HuH-7 (cell line): ENCODE measurements around the gene ARHGDIG.
"Not testable (repeated sequence)": the region's sequence is repeated elsewhere in the genome, so short reads cannot be mapped to it uniquely, and the experiment has no call there.

Experiments
- DNase-seq: peaks from one replicate; pipeline ENCODE4 v3.0.0; 2011; ENCODE audit warnings: low spot score

The ARHGDIG gene

DNA sequence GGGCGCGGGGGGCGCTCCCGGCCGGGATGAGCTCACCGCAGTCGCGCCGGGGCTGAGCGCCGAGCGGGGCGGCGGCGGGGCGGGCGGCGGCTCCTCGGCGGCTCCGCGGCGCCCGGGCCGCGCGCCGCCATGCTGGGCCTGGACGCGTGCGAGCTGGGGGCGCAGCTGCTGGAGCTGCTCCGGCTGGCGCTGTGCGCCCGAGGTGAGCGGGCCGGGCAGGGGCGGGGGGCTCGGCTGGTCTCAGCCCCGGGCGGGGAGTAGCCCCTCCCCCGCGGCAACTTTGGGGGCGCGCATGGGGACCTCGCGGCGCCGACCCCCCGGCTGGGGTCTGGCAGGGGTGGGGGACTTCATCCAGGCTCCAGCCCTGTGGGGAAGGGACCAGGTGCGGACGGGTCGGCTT lies at the start of gene ARHGDIG:
Gene ARHGDIG (plus strand): TSS at position 40 of the 400 bp plus-strand sequence. CDS start 90 bp downstream, at position 130.
- DNase-seq: no peak

GRCh38 chr16:230949-231348 lies 49.4 kb upstream of the ARHGDIG start:
- DNase-seq: no peak

- peak; percentile 73 for DNase-seq
Observed at GRCh38 chr16:234468-235305, 45.7 kb upstream of the ARHGDIG start, which contains the start of gene FAM234A. TSS of gene FAM234A (plus strand) at chr16:234821. CDS start at chr16:254414, 19,593 bp downstream.

GRCh38 chr16:239948-240277 lies 40.5 kb upstream of the ARHGDIG start:
- no peak for DNase-seq

GRCh38 chr16:240559-240958 lies 39.8 kb upstream of the ARHGDIG start:
- DNase-seq: no peak

DNA sequence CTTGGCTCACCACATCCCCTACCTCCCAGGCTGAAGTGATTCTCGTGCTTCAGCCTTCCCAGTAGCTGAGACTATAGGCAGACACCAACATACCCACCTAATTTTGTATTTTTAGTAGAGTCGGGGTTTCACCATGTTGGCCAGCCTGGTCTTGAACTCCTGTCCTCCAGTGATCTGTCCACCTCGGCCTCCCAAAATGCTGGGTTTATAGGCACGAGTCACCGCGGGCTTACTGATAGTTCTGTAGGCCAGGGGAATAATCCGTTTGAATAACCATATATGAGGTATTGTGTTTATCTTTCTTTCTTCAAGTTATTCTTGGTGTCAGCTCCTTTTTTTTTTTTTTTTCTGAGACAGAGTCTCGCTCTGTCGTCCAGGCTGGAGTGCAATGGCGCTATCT lies 38.1 kb upstream of the ARHGDIG start:
- no peak for DNase-seq

GRCh38 chr16:243348-243747 lies 37.0 kb upstream of the ARHGDIG start:
- DNase-seq: no peak

GRCh38 chr16:245105-245504 lies 35.3 kb upstream of the ARHGDIG start:
- DNase-seq: no peak

DNA sequence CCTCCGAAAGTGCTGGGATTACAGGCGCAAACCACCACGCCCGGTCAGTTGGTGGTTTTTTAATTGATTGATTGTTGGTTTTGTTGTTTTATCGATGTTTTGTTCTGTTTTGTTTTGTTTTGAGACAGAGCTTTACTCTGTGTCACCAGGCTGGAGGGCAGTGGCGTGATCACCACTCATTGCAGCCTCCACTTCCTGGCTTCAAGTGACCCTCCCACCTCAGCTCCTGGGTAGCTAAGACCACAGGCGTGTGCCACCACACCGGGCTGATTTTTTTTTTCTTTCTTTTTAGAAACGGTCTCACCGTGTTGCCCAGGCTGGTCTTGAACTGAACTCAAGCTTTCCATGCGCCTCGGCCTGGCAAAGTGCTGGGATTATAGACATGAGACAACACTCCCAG lies 33.4 kb upstream of the ARHGDIG start:
- DNase-seq: no peak

- DNase-seq: no peak
Observed at GRCh38 chr16:249431-249830, 31.0 kb upstream of the ARHGDIG start.

- DNase-seq: no peak
Observed at GRCh38 chr16:252366-253337, 27.7 kb upstream of the ARHGDIG start.

GRCh38 chr16:253833-254232 lies 26.6 kb upstream of the ARHGDIG start:
- no peak for DNase-seq

DNA sequence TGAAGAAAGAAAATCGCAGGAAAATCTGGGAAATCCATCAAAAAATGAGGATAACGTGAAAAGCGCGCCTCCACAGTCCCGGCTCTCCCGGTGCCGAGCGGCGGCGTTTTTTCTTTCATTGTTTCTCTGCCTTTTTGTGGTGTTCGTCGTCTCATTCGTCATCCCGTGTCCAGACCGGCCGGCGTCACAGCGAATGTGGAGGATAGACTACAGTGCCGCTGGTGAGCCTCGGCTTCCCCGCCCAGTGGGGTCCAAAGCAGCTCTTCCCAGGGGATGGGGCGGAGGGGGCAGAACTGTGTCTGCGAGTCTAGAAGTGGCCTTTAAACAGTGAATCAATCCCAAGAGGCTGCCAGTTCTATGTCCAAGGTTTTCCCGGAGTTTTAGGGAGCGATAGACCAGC lies 25.9 kb upstream of the ARHGDIG start:
- DNase-seq: no peak

DNA sequence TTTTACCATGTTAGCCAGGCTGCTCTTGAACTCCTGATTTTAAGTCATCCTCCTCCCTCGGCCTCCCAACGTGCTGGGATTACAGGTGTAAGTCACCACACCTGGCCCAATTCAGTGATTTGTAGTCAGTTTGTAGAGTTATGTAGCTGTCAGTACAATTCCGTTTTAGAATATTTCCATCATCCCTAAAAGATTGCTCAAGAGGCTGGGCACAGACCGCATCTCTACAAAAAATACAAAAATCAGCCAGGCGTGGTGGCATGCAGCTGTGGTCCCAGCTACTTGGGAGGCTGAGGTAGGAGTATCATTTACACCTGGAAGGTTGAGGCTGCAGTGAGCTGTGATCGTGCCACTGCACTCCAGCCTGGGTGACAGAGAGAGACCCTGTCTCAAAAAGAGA lies 25.2 kb upstream of the ARHGDIG start:
- no peak for DNase-seq

DNA sequence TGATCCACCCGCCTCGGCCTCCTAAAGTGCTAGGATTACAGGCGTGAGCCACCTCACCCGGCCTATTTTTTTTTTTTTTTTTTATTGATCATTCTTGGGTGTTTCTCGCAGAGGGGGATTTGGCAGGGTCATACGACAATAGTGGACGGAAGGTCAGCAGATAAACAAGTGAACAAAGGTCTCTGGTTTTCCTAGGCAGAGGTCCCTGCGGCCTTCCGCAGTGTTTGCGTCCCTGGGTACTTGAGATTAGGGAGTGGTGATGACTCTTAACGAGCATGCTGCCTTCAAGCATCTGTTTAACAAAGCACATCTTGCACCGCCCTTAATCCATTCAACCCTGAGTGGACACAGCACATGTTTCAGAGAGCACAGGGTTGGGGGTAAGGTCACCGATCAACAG lies 22.3 kb upstream of the ARHGDIG start:
- DNase-seq: not testable (repeated sequence)

DNA sequence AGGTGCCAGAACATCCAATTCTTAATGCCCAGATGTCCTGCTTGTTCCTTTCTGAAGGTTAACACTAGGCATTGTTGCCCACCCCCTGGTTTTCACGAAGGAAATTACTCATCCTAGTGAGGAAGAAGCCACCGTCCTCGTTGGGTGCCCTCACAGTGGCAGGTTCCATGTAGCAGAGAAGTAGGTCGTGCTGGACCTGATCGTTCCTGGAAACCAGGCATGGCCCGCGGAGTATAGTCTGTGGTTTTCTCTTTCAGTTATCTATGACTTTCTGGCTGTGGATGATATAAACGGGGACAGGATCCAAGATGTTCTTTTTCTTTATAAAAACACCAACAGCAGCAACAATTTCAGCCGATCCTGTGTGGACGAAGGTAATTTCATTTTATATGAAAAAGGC lies 21.2 kb upstream of the ARHGDIG start:
- no peak for DNase-seq

- no peak for DNase-seq
Observed at GRCh38 chr16:259814-260253, 20.6 kb upstream of the ARHGDIG start.

- no peak for DNase-seq
Observed at GRCh38 chr16:260326-260725, 20.1 kb upstream of the ARHGDIG start.

DNA sequence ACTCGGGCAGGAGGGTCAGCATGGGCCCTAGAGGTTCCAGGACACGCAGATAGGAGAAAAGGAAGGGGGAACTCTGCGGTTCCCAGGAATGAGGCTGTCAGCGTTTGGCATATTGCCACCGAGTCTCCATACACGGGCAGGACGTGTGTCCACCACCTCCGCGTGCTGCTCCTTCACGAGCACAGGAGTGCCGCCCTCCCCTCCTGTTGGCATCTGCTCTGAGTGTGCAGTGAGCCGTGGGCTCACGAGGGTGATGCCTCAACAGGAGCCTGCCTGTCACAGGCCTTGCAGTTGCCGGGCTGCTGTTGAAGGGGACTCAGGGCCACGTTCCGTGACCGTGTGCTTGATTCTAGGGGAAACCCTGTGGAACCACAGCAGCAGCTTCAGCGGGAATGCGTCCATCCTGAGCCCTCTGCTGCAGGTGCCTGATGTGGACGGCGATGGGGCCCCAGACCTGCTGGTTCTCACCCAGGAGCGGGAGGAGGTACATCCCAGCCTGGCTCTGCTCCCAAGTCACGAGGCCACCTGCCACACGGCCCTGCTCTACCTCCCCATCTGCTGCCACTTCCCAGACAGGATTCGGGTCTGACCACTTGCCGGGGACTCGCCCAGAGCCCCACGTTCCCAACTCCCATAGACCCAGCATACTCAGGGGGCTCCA lies 19.2 kb upstream of the ARHGDIG start:
- DNase-seq: no peak

- no peak for DNase-seq
Observed at GRCh38 chr16:262121-262745, 18.2 kb upstream of the ARHGDIG start.

DNA sequence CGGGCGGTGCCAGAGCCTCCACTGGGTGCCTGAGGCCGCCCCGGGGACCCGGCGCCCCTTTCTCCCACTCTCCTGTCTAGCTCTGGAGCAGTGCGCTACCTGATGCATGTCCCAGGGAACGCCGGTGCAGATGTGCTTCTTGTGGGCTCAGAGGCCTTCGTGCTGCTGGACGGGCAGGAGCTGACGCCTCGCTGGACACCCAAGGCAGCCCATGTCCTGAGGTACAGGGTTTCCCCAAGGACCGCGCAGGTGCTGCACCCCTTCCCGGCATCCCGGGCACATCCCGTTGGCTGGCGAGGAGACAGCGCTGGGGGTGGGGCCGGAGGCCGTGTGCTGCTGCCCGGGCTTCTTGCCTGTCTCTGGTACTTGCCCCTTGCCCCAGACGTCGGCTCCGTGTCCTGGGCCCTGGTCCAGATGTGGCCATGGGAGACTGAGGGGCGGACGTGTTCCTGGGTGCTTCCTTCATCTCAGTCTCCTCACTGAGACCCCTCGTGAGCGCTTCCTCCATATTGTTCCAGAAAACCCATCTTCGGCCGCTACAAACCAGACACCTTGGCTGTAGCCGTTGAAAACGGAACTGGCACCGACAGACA lies 17.1 kb upstream of the ARHGDIG start:
- DNase-seq: no peak
